ENCODE data around the gene HMGB1.
"Not testable (repeated sequence)": the region's sequence is repeated elsewhere in the genome, so short reads cannot be mapped to it uniquely, and the experiment has no call there.

The HMGB1 gene

GRCh38 chr13:30453727-30454126 is 12.0 kb downstream of the HMGB1 start:
- no peak for ATAC-seq
- no peak for TF ChIP-seq SNAI2 (CRISPR knock-in tag; IDR thresholded peaks at IDR 0.05)
- TF ChIP-seq RARB (CRISPR knock-in tag; IDR thresholded peaks at IDR 0.05), result no peak
- no peak for TF ChIP-seq ZNF70 (CRISPR knock-in tag; IDR thresholded peaks at IDR 0.05)
- TF ChIP-seq ZC3H10 (CRISPR knock-in tag; IDR thresholded peaks at IDR 0.05), result no peak
- no peak for TF ChIP-seq TCF4 (CRISPR knock-in tag; IDR thresholded peaks at IDR 0.05; ENCODE audit: borderline replicate concordance)
- no peak for TF ChIP-seq BACH2 (CRISPR knock-in tag; IDR thresholded peaks at IDR 0.05; ENCODE audit: borderline replicate concordance)
- TF ChIP-seq CREB5 (CRISPR knock-in tag; IDR thresholded peaks at IDR 0.05; ENCODE audit: low read depth), result no peak
- no peak for TF ChIP-seq ZFP30 (CRISPR knock-in tag; IDR thresholded peaks at IDR 0.05)
- no peak for TF ChIP-seq ZNF565 (CRISPR knock-in tag; conservative IDR thresholded peaks at IDR 0.05; ENCODE audit: low read depth)
- no peak for TF ChIP-seq PPARA (CRISPR knock-in tag; IDR thresholded peaks at IDR 0.05; ENCODE audit: borderline replicate concordance)
- TF ChIP-seq ESRRG (CRISPR knock-in tag; IDR thresholded peaks at IDR 0.05), result no peak
- no peak for TF ChIP-seq TOX (CRISPR knock-in tag; IDR thresholded peaks at IDR 0.05; ENCODE audit: borderline replicate concordance)
- no peak for TF ChIP-seq TSHZ2 (CRISPR knock-in tag; IDR thresholded peaks at IDR 0.05)
- TF ChIP-seq ZFP3 (CRISPR knock-in tag; IDR thresholded peaks at IDR 0.05), result no peak
- no peak for TF ChIP-seq POU6F1 (CRISPR knock-in tag; IDR thresholded peaks at IDR 0.05; ENCODE audit: borderline replicate concordance, low read depth)
- no peak for TF ChIP-seq ARNTL (CRISPR knock-in tag; IDR thresholded peaks at IDR 0.05; ENCODE audit: borderline replicate concordance, low read depth)
- TF ChIP-seq CSDC2 (CRISPR knock-in tag; IDR thresholded peaks at IDR 0.05), result no peak
- TF ChIP-seq CSRNP3 (CRISPR knock-in tag; IDR thresholded peaks at IDR 0.05), result no peak
- TF ChIP-seq OSR1 (CRISPR knock-in tag; IDR thresholded peaks at IDR 0.05), result no peak
- no peak for TF ChIP-seq ISL1 (CRISPR knock-in tag; IDR thresholded peaks at IDR 0.05)

- not testable (repeated sequence) for ATAC-seq
These were observed 14.3 kb downstream of the HMGB1 start for GRCh38 chr13:30451476-30451875.

- TF ChIP-seq ZC3H10 (CRISPR knock-in tag; IDR thresholded peaks at IDR 0.05), result no peak
- TF ChIP-seq BACH2 (CRISPR knock-in tag; IDR thresholded peaks at IDR 0.05; ENCODE audit: borderline replicate concordance), result no peak
- TF ChIP-seq CSDC2 (CRISPR knock-in tag; IDR thresholded peaks at IDR 0.05), result no peak
- no peak for TF ChIP-seq TCF4 (CRISPR knock-in tag; IDR thresholded peaks at IDR 0.05; ENCODE audit: borderline replicate concordance)
- TF ChIP-seq ISL1 (CRISPR knock-in tag; IDR thresholded peaks at IDR 0.05), result no peak
- no peak for TF ChIP-seq ZNF8 (CRISPR knock-in tag; IDR thresholded peaks at IDR 0.05)
- no peak for TF ChIP-seq ARNTL (CRISPR knock-in tag; IDR thresholded peaks at IDR 0.05; ENCODE audit: borderline replicate concordance, low read depth)
- TF ChIP-seq RARB (CRISPR knock-in tag; IDR thresholded peaks at IDR 0.05), result no peak
- ATAC-seq, result no peak
These were observed 15.7 kb downstream of the HMGB1 start for GRCh38 chr13:30450066-30450465.

- no peak for ATAC-seq
- TF ChIP-seq PATZ1 (CRISPR knock-in tag; IDR thresholded peaks at IDR 0.05; ENCODE audit: borderline replicate concordance) (no peak), ESRRG (CRISPR knock-in tag; IDR thresholded peaks at IDR 0.05) (no peak), ZNF565 (CRISPR knock-in tag; conservative IDR thresholded peaks at IDR 0.05; ENCODE audit: low read depth) (no peak), PPARA (CRISPR knock-in tag; IDR thresholded peaks at IDR 0.05; ENCODE audit: borderline replicate concordance) (no peak), GLIS3 (CRISPR knock-in tag; IDR thresholded peaks at IDR 0.05) (no peak), TOX (CRISPR knock-in tag; IDR thresholded peaks at IDR 0.05; ENCODE audit: borderline replicate concordance) (no peak), ZFP30 (CRISPR knock-in tag; IDR thresholded peaks at IDR 0.05) (no peak), ARNTL (CRISPR knock-in tag; IDR thresholded peaks at IDR 0.05; ENCODE audit: borderline replicate concordance, low read depth) (no peak), ZNF70 (CRISPR knock-in tag; IDR thresholded peaks at IDR 0.05) (no peak), SNAI2 (CRISPR knock-in tag; IDR thresholded peaks at IDR 0.05) (no peak), CSDC2 (CRISPR knock-in tag; IDR thresholded peaks at IDR 0.05) (no peak), RARB (CRISPR knock-in tag; IDR thresholded peaks at IDR 0.05) (no peak), POU6F1 (CRISPR knock-in tag; IDR thresholded peaks at IDR 0.05; ENCODE audit: borderline replicate concordance, low read depth) (no peak), ISL1 (CRISPR knock-in tag; IDR thresholded peaks at IDR 0.05) (no peak)
These were observed 17.3 kb downstream of the HMGB1 start for GRCh38 chr13:30448441-30448840.

Measured in SK-N-SH treated with all-trans-retinoic acid at 6 μM for 48 hours (cell line).